OCI-LY1 (cell line): ENCODE results near the gene BLOC1S1.

Experiments
- EZH2 ChIP-seq: fragments of 200-600 bp; sonication (generic), shearing (Covaris generic); IDR thresholded peaks from 2 replicates; pipeline ENCODE4 v1.8.0; 2017; ENCODE audit warnings: borderline replicate concordance, mixed run types, mild to moderate bottlenecking, antibody characterized with exemption, low read length, moderate library complexity, mixed read lengths
- TF ChIP-seq, protein P1 (sequence below): fragments of 200-600 bp; sonication (generic), shearing (Covaris generic); IDR thresholded peaks from 2 replicates; pipeline ENCODE4 v1.5.1; 2017; ENCODE audit warnings: mild to moderate bottlenecking, antibody characterized with exemption, low read length, moderate library complexity, mixed read lengths

DNA sequence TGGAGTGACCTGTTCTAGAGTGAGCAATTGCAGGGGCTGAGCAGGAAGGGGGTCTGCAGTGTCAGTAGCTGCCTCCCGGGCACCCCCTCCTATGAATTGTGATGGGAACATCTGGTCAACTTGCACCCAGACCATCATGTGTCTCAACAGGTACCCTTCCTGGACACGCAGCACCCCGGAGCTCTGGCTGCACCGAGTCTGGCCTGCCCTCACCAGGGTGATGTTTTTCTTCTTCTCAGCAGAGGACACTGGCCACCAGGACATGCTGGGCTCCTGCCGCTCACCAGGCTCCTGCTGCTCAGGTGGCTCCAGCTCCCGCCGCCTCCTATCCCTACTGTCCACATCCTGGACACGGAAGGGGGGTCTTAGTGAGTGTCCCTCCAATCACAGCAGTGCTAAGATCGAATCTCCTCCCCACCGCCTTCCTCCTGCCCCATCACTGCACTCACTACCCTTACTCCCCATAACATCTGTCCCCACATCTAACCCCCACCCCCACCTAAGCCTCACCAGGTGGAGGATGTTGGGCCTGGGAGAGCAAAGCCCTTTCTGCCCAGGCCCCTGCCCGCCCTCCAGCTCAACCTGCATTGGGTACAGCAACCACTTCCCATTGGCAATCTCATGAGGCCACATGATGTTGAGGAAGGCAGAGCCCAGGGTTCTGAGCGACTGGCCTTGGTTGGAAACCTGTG, 23.1 kb upstream of the BLOC1S1 start:
- TF ChIP-seq EZH2: no peak
- TF ChIP-seq, protein P1, sequence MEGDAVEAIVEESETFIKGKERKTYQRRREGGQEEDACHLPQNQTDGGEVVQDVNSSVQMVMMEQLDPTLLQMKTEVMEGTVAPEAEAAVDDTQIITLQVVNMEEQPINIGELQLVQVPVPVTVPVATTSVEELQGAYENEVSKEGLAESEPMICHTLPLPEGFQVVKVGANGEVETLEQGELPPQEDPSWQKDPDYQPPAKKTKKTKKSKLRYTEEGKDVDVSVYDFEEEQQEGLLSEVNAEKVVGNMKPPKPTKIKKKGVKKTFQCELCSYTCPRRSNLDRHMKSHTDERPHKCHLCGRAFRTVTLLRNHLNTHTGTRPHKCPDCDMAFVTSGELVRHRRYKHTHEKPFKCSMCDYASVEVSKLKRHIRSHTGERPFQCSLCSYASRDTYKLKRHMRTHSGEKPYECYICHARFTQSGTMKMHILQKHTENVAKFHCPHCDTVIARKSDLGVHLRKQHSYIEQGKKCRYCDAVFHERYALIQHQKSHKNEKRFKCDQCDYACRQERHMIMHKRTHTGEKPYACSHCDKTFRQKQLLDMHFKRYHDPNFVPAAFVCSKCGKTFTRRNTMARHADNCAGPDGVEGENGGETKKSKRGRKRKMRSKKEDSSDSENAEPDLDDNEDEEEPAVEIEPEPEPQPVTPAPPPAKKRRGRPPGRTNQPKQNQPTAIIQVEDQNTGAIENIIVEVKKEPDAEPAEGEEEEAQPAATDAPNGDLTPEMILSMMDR: no peak
